Immature natural killer cell (primary cell): Measurements from ENCODE around the gene ATP7B. TPM values are rescaled to one million over a fixed set of nuclear protein-coding genes. Genes with fewer than 3 reads are reported as not detected.
A peak's percentile ranks its signal among the peaks of the same experiment; 100 is the strongest.
"Not testable (repeated sequence)": the region's sequence is repeated elsewhere in the genome, so short reads cannot be mapped to it uniquely, and the experiment has no call there.

ENCODE experiments used
- DNase-seq, 3 donors: peaks; one replicate each; pipeline ENCODE4 v3.0.0; 2022; ENCODE audit warnings: mixed read lengths in 1 of 3
- H3K27ac Mint-ChIP-seq, 6 donors: one replicate each; pipeline ENCODE4 v1.8.0; 2020; ENCODE audit warnings: mixed read lengths in 6 of 6, mild to moderate bottlenecking in 5 of 6, inconsistent platforms in 4 of 6, moderate library complexity in 3 of 6
- H3K27me3 Mint-ChIP-seq, 3 donors: one replicate each; pipeline ENCODE4 v1.8.0; 2020 to 2021; ENCODE audit warnings: low read depth in 3 of 3, mild to moderate bottlenecking in 3 of 3, mixed read lengths in 3 of 3, moderate library complexity in 3 of 3, inconsistent platforms in 1 of 3
- H3K36me3 Mint-ChIP-seq, 3 donors: one replicate each; pipeline ENCODE4 v1.8.0; 2020; ENCODE audit warnings: mixed read lengths in 3 of 3, inconsistent platforms in 2 of 3, mild to moderate bottlenecking in 2 of 3
- H3K4me1 Mint-ChIP-seq, 2 donors: one replicate each; pipeline ENCODE4 v1.8.0; 2020; ENCODE audit warnings: inconsistent platforms in 2 of 2, mild to moderate bottlenecking in 2 of 2, mixed read lengths in 2 of 2, moderate library complexity in 1 of 2
- H3K4me3 Mint-ChIP-seq, 5 donors: one replicate each; pipeline ENCODE4 v1.8.0; 2020; ENCODE audit warnings: mild to moderate bottlenecking in 5 of 5, mixed read lengths in 5 of 5, inconsistent platforms in 3 of 5, moderate library complexity in 3 of 5
- H3K9me3 Mint-ChIP-seq, 6 donors: one replicate each; pipeline ENCODE4 v1.8.0; 2020; ENCODE audit warnings: mild to moderate bottlenecking in 6 of 6, mixed read lengths in 6 of 6, inconsistent platforms in 4 of 6, moderate library complexity in 3 of 6
- polyA plus RNA-seq, 3 donors: library from polyadenylated mRNA; unstranded; fragments of 300-500 nt; fragmentation: Illumina TruSeq; gene quantifications; one replicate each; pipeline ENCODE4 v1.2.3, GENCODE V29; 2021

Gene ATP7B
- polyA plus RNA-seq, 3 donors from 2014 or later = 0.19 TPM; not detected in 2

- peaks cover 7 to 13% (median 8%) of the 10 kb centered on the region in 3 donors for H3K27me3 Mint-ChIP-seq
- H3K36me3 Mint-ChIP-seq = no peaks in the 10 kb centered on the region
- H3K4me3 Mint-ChIP-seq = no peak overlapping the region
- H3K9me3 Mint-ChIP-seq = peaks cover 0 to 1% (median 0%) of the 10 kb centered on the region in 6 donors
- no peak overlapping the region for H3K27ac Mint-ChIP-seq
- no peak for DNase-seq
- no peaks in the 10 kb centered on the region for H3K4me1 Mint-ChIP-seq
These were observed 8.9 kb downstream of the ATP7B start for GRCh38 chr13:52002361-52002760.

GRCh38 chr13:52001120-52001731, 10.0 kb downstream of the ATP7B start:
- DNase-seq = peak; percentile 39 to 43 (median 41)
- Mint-ChIP-seq H3K4me1 (no peaks in the 10 kb centered on the region), H3K36me3 (no peaks in the 10 kb centered on the region), H3K27me3 (peaks cover 7 to 8% (median 8%) of the 10 kb centered on the region in 3 donors), H3K27ac (no peak overlapping the region), H3K4me3 (no peak overlapping the region), H3K9me3 (no peaks in the 10 kb centered on the region)

GRCh38 chr13:51999921-52000320, 11.3 kb downstream of the ATP7B start:
- Mint-ChIP-seq H3K27ac (no peak overlapping the region), H3K27me3 (peaks cover 5 to 8% (median 6%) of the 10 kb centered on the region in 3 donors), H3K4me3 (no peak overlapping the region), H3K9me3 (no peaks in the 10 kb centered on the region), H3K4me1 (no peaks in the 10 kb centered on the region), H3K36me3 (no peaks in the 10 kb centered on the region)
- DNase-seq = no peak

- Mint-ChIP-seq H3K4me3 (no peak overlapping the region), H3K4me1 (no peaks in the 10 kb centered on the region), H3K9me3 (no peaks in the 10 kb centered on the region), H3K27ac (no peak overlapping the region), H3K36me3 (no peaks in the 10 kb centered on the region), H3K27me3 (peaks cover 4 to 8% (median 5%) of the 10 kb centered on the region in 3 donors)
- DNase-seq = no peak
These were observed 11.7 kb downstream of the ATP7B start for GRCh38 chr13:51999510-51999911.

GRCh38 chr13:51998723-51999509, 12.3 kb downstream of the ATP7B start:
- H3K4me3 Mint-ChIP-seq = no peak overlapping the region
- peak overlapping the region in 1 of 6 donors; percentile 14 for H3K27ac Mint-ChIP-seq
- DNase-seq = no peak
- H3K4me1 Mint-ChIP-seq = no peaks in the 10 kb centered on the region
- H3K27me3 Mint-ChIP-seq = peaks cover 4 to 8% (median 7%) of the 10 kb centered on the region in 3 donors
- no peaks in the 10 kb centered on the region for H3K36me3 Mint-ChIP-seq
- no peaks in the 10 kb centered on the region for H3K9me3 Mint-ChIP-seq

- H3K27ac Mint-ChIP-seq = no peak overlapping the region
- H3K36me3 Mint-ChIP-seq = no peaks in the 10 kb centered on the region
- DNase-seq = no peak
- no peaks in the 10 kb centered on the region for H3K4me1 Mint-ChIP-seq
- H3K4me3 Mint-ChIP-seq = no peak overlapping the region
- H3K27me3 Mint-ChIP-seq = peaks cover 4 to 8% (median 7%) of the 10 kb centered on the region in 3 donors
- H3K9me3 Mint-ChIP-seq = no peaks in the 10 kb centered on the region
These were observed 13.5 kb downstream of the ATP7B start for GRCh38 chr13:51997641-51998330.

- Mint-ChIP-seq H3K36me3 (no peaks in the 10 kb centered on the region), H3K27ac (no peak overlapping the region), H3K4me1 (no peaks in the 10 kb centered on the region), H3K9me3 (no peaks in the 10 kb centered on the region), H3K4me3 (no peak overlapping the region), H3K27me3 (peaks cover 4 to 8% (median 7%) of the 10 kb centered on the region in 3 donors)
- DNase-seq = no peak
These were observed 14.1 kb downstream of the ATP7B start for GRCh38 chr13:51997186-51997585.

GRCh38 chr13:51996641-51997040, 14.6 kb downstream of the ATP7B start:
- Mint-ChIP-seq H3K36me3 (no peaks in the 10 kb centered on the region), H3K9me3 (no peaks in the 10 kb centered on the region), H3K27ac (no peak overlapping the region), H3K4me3 (no peak overlapping the region), H3K27me3 (peaks cover 4 to 9% (median 8%) of the 10 kb centered on the region in 3 donors), H3K4me1 (no peaks in the 10 kb centered on the region)
- DNase-seq = no peak

- Mint-ChIP-seq H3K4me3 (no peak overlapping the region), H3K27ac (no peak overlapping the region)
These were observed 15.3 kb downstream of the ATP7B start for GRCh38 chr13:51995677-51996551.

GRCh38 chr13:51993713-51994112, 17.5 kb downstream of the ATP7B start:
- no peak for DNase-seq
- no peak overlapping the region for H3K4me3 Mint-ChIP-seq
- H3K27ac Mint-ChIP-seq = no peak overlapping the region
- peaks cover 2 to 11% (median 2%) of the 10 kb centered on the region in 3 donors for H3K27me3 Mint-ChIP-seq
- no peaks in the 10 kb centered on the region for H3K9me3 Mint-ChIP-seq
- no peaks in the 10 kb centered on the region for H3K4me1 Mint-ChIP-seq
- H3K36me3 Mint-ChIP-seq = no peaks in the 10 kb centered on the region

More at GRCh38 chr13:51995677-51996551, 15.3 kb downstream of the ATP7B start:
- no peaks in the 10 kb centered on the region for H3K9me3 Mint-ChIP-seq
- peaks cover 4 to 10% (median 8%) of the 10 kb centered on the region in 3 donors for H3K27me3 Mint-ChIP-seq
- no peaks in the 10 kb centered on the region for H3K36me3 Mint-ChIP-seq
- no peak for DNase-seq
- no peaks in the 10 kb centered on the region for H3K4me1 Mint-ChIP-seq

GRCh38 chr13:51988988-51989618, 22.1 kb downstream of the ATP7B start:
- peaks cover 0 to 1% (median 0%) of the 10 kb centered on the region in 6 donors for H3K9me3 Mint-ChIP-seq
- no peaks in the 10 kb centered on the region for H3K36me3 Mint-ChIP-seq
- H3K4me1 Mint-ChIP-seq = no peaks in the 10 kb centered on the region
- H3K4me3 Mint-ChIP-seq = no peak overlapping the region
- H3K27ac Mint-ChIP-seq = no peak overlapping the region
- DNase-seq = no peak
- H3K27me3 Mint-ChIP-seq = peaks cover 2 to 20% (median 6%) of the 10 kb centered on the region in 3 donors

GRCh38 chr13:51984904-51985303, 26.3 kb downstream of the ATP7B start:
- H3K9me3 Mint-ChIP-seq, H3K4me3 Mint-ChIP-seq, DNase-seq, H3K36me3 Mint-ChIP-seq, H3K27ac Mint-ChIP-seq, H3K4me1 Mint-ChIP-seq: not testable (repeated sequence)
- peaks cover 2 to 24% (median 3%) of the 10 kb centered on the region in 3 donors for H3K27me3 Mint-ChIP-seq

- peaks cover 0 to 26% (median 3%) of the 10 kb centered on the region in 3 donors for H3K27me3 Mint-ChIP-seq
These were observed 28.0 kb downstream of the ATP7B start for GRCh38 chr13:51983292-51983691.

More at GRCh38 chr13:51983292-51983691, 28.0 kb downstream of the ATP7B start:
- H3K27ac Mint-ChIP-seq, DNase-seq, H3K4me1 Mint-ChIP-seq, H3K36me3 Mint-ChIP-seq, H3K9me3 Mint-ChIP-seq, H3K4me3 Mint-ChIP-seq: not testable (repeated sequence)
